GM21825 (cell line): ENCODE data around the gene CENPT.
A peak's percentile ranks its signal among the peaks of the same experiment; 100 is the strongest.

Experiments used
- ATAC-seq: cut with Tn5 transposase; IDR thresholded peaks from one replicate; pipeline ENCODE4 v1.9.1; 2021; ENCODE audit warnings: mild to moderate bottlenecking, moderate library complexity; ENCODE audit not compliant: unreplicated experiment

CENPT gene

GRCh38 chr16:67847064-67847861, at the start of gene CENPT:
TSS of gene CENPT (minus strand) at chr16:67847693. CDS start at chr16:67833859, 13,834 bp downstream.
- ATAC-seq: peak; percentile 34

- no peak for ATAC-seq
Observed at GRCh38 chr16:67897231-67897630, 49.7 kb upstream of the CENPT start.

GRCh38 chr16:67893743-67894399, 46.4 kb upstream of the CENPT start:
- peak; percentile 20 for ATAC-seq

GRCh38 chr16:67892899-67893742, 45.6 kb upstream of the CENPT start, which contains the start of gene PSKH1:
TSS of gene PSKH1 (plus strand) at chr16:67893254. CDS start at chr16:67908750, 15,496 bp downstream.
- ATAC-seq: peak; percentile 92

GRCh38 chr16:67892375-67892774, 44.9 kb upstream of the CENPT start:
- no peak for ATAC-seq

- ATAC-seq: no peak
Observed at GRCh38 chr16:67888331-67888730, 40.8 kb upstream of the CENPT start.

- no peak for ATAC-seq
Observed at GRCh38 chr16:67886387-67886786, 38.9 kb upstream of the CENPT start.

GRCh38 chr16:67885976-67886375, 38.5 kb upstream of the CENPT start:
- ATAC-seq: no peak

GRCh38 chr16:67885545-67885944, 38.1 kb upstream of the CENPT start:
- ATAC-seq: no peak

- ATAC-seq: no peak
Observed at GRCh38 chr16:67884684-67885083, 37.2 kb upstream of the CENPT start, which contains the start of gene NRN1L. TSS of gene NRN1L (plus strand) at chr16:67884885. CDS start at chr16:67884904, 19 bp downstream.

- ATAC-seq: no peak
Observed at GRCh38 chr16:67883872-67884261, 36.4 kb upstream of the CENPT start.

GRCh38 chr16:67883146-67883871, 35.8 kb upstream of the CENPT start:
- ATAC-seq: no peak

- ATAC-seq: no peak
Observed at GRCh38 chr16:67882374-67883145, 35.1 kb upstream of the CENPT start.

- no peak for ATAC-seq
Observed at GRCh38 chr16:67881621-67882161, 34.2 kb upstream of the CENPT start.

- no peak for ATAC-seq
Observed at GRCh38 chr16:67880584-67880983, 33.1 kb upstream of the CENPT start.

GRCh38 chr16:67879936-67880335, 32.4 kb upstream of the CENPT start:
- no peak for ATAC-seq

- no peak for ATAC-seq
Observed at GRCh38 chr16:67879462-67879861, 32.0 kb upstream of the CENPT start.

GRCh38 chr16:67878846-67879245, 31.4 kb upstream of the CENPT start:
- ATAC-seq: no peak

- ATAC-seq: no peak
Observed at GRCh38 chr16:67878232-67878631, 30.7 kb upstream of the CENPT start.
